Upper lobe of right lung (tissue), 1 donor: ENCODE measurements around the gene GPANK1. TPM values are rescaled to one million over a fixed set of nuclear protein-coding genes. Genes with fewer than 3 reads are reported as not detected.
A peak's percentile ranks its signal among the peaks of the same experiment; 100 is the strongest.

Experiments
- ATAC-seq: fragments of 200-7000 bp; cut with Tn5 transposase; one replicate; pipeline ENCODE4 v1.9.1; 2020; ENCODE audit warnings: mild to moderate bottlenecking, moderate library complexity
- DNase-seq: peaks from one replicate; pipeline ENCODE4 v3.0.0-alpha.2; 2020
- H3K27ac ChIP-seq: fragments of 200-600 bp; one replicate; pipeline ENCODE4 v1.8.0; 2022
- H3K27me3 ChIP-seq: fragments of 200-600 bp; one replicate; pipeline ENCODE4 v1.8.0; 2022; ENCODE audit warnings: mild to moderate bottlenecking
- H3K36me3 ChIP-seq: fragments of 200-600 bp; one replicate; pipeline ENCODE4 v1.8.0; 2022
- H3K4me1 ChIP-seq: fragments of 200-600 bp; one replicate; pipeline ENCODE4 v1.8.0; 2022
- H3K4me3 ChIP-seq: fragments of 200-600 bp; one replicate; pipeline ENCODE4 v1.8.0; 2022; ENCODE audit warnings: mild to moderate bottlenecking
- H3K9me3 ChIP-seq: fragments of 200-600 bp; one replicate; pipeline ENCODE4 v1.8.0; 2022
- intact Hi-C: fragments of 100-400 bp; cut with DNase I; formaldehyde crosslinking; loops from one replicate; pipeline ENCODE4 v1.11.0; 2022
- total RNA-seq: library from RNA; stranded (reverse); fragmentation: NEBNext Ultra II Directional; extraction: Animal tissue kit (Norgen Biotek cat#: 25700); gene quantifications from one replicate; pipeline ENCODE4 v1.2.1, GENCODE V29; 2021
- TF ChIP-seq, protein P1 (sequence below): fragments of 200-600 bp; IDR thresholded peaks from one replicate; pipeline ENCODE4 v1.8.0; 2022; ENCODE audit warnings: antibody characterized with exemption
- donor health status: DM: no; HTN: yes; CAD: no; lungs with severe emphysema.

GPANK1 gene
- total RNA-seq, 1 donor from 2014 or later = 13.9 TPM

DNA sequence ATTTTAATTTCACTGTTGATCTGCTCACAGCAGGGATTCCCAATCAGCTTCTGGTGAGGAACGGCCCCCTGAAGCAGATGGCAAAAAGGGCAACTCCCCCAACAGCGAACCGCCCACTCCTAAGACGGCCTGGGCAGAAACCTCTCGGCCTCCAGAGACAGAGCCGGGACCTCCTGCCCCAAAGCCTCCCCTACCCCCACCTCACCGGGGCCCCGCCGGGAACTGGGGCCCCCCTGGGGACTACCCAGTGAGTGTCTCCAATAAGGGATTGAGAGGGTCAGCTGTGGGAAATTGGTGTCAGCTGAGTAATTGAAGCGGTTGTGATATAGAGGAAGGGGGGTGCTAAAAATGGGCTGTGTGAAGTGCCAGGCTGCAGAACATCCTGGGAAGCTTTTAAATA lies 37.8 kb downstream of the GPANK1 start:
- ATAC-seq (no peak), DNase-seq (no peak)
- Histone ChIP-seq H3K27me3 (no peaks in the 10 kb centered on the region), H3K9me3 (no peaks in the 10 kb centered on the region), H3K27ac (no peak overlapping the region), H3K36me3 (peaks cover 87% of the 10 kb centered on the region), H3K4me1 (peaks cover 9% of the 10 kb centered on the region), H3K4me3 (no peak overlapping the region)
- TF ChIP-seq, protein P1, sequence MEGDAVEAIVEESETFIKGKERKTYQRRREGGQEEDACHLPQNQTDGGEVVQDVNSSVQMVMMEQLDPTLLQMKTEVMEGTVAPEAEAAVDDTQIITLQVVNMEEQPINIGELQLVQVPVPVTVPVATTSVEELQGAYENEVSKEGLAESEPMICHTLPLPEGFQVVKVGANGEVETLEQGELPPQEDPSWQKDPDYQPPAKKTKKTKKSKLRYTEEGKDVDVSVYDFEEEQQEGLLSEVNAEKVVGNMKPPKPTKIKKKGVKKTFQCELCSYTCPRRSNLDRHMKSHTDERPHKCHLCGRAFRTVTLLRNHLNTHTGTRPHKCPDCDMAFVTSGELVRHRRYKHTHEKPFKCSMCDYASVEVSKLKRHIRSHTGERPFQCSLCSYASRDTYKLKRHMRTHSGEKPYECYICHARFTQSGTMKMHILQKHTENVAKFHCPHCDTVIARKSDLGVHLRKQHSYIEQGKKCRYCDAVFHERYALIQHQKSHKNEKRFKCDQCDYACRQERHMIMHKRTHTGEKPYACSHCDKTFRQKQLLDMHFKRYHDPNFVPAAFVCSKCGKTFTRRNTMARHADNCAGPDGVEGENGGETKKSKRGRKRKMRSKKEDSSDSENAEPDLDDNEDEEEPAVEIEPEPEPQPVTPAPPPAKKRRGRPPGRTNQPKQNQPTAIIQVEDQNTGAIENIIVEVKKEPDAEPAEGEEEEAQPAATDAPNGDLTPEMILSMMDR = no peak
- intact Hi-C loops = no loop called here

DNA sequence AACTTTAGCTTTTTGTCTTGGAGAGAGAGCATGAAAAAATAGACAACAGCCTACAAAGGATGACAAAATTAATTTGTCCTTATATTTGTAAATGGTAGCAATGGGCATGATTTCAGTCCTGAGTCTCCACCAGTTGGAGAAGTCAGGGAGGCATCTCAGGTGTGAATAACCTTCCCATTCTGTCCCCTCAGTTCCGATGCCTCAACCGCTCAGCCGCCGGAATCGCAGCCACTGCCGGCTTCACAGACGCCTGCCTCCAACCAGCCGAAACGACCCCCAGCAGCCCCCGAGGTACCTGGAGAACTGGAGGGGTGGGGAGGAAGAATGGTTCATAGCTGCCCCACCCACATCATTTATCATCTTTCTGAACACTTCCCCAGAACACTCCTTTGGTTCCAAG lies 40.7 kb downstream of the GPANK1 start:
- Histone ChIP-seq H3K27me3 (no peaks in the 10 kb centered on the region), H3K27ac (no peak overlapping the region), H3K36me3 (peaks cover 59% of the 10 kb centered on the region), H3K4me3 (no peak overlapping the region), H3K9me3 (no peaks in the 10 kb centered on the region), H3K4me1 (peaks cover 21% of the 10 kb centered on the region)
- no peak for ATAC-seq
- DNase-seq = no peak
- intact Hi-C loops = no loop called here
- TF ChIP-seq, protein P1 = no peak

GRCh38 chr6:31622684-31623091 lies 42.1 kb downstream of the GPANK1 start:
- Histone ChIP-seq H3K4me3 (no peak overlapping the region), H3K36me3 (peaks cover 45% of the 10 kb centered on the region), H3K27ac (no peak overlapping the region), H3K27me3 (no peaks in the 10 kb centered on the region), H3K9me3 (no peaks in the 10 kb centered on the region), H3K4me1 (peaks cover 21% of the 10 kb centered on the region)
- peak; percentile 73 for DNase-seq
- intact Hi-C loops = no loop called here
- TF ChIP-seq, protein P1 = no peak
- no peak for ATAC-seq

DNA sequence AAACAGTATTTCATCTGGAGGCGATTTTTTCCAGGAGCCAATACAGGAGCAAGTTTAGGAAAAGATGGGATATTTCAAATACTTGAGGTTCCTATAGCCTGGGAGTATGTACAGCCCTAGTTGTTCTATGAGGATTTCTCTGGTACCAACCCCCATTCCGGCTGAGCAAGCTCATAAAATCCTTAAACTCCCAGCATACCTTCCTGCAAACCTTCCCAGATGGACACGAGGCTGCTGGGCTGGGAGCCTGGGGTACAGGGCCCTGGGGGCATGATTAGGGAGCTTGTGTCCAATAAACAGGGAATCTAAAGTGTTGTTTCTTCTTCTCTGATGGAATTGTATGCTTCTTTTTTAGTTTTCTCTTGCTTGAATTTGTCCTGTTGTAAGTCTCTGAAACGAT lies 42.8 kb downstream of the GPANK1 start:
- H3K4me3 ChIP-seq = peak overlapping the region; percentile 76
- DNase-seq = no peak
- TF ChIP-seq, protein P1 = no peak

GRCh38 chr6:31621320-31621939 lies 43.4 kb downstream of the GPANK1 start:
- Histone ChIP-seq H3K27ac (peak overlapping the region; percentile 97), H3K9me3 (no peaks in the 10 kb centered on the region), H3K4me1 (peaks cover 21% of the 10 kb centered on the region), H3K36me3 (peaks cover 32% of the 10 kb centered on the region), H3K4me3 (peak overlapping the region; percentile 76), H3K27me3 (no peaks in the 10 kb centered on the region)
- TF ChIP-seq, protein P1 = no peak
- no peak for ATAC-seq
- intact Hi-C loops = no loop called here
- no peak for DNase-seq

More for the DNA sequence above, 42.8 kb downstream of the GPANK1 start:
- H3K27ac ChIP-seq = peak overlapping the region; percentile 97
- intact Hi-C loops = no loop called here
- ATAC-seq = no peak
- no peaks in the 10 kb centered on the region for H3K27me3 ChIP-seq
- H3K4me1 ChIP-seq = peaks cover 21% of the 10 kb centered on the region
- peaks cover 38% of the 10 kb centered on the region for H3K36me3 ChIP-seq
- no peaks in the 10 kb centered on the region for H3K9me3 ChIP-seq
